A673 (cell line): Measurements from ENCODE around the gene GGA1. TPM values are rescaled to one million over a fixed set of nuclear protein-coding genes. Genes with fewer than 3 reads are reported as not detected.

ENCODE experiments used
- BruUV-seq: library from RNA; stranded (reverse); fragments of 400-500 nt; replicated peaks from 2 replicates; lab custom pipeline; 2021; lab: Mats Ljungman, UMichigan
- CTCF ChIA-PET: fragments of 300-600 bp; sonication (Branson Sonifier 250); formaldehyde crosslinking; loops from one replicate; lab custom pipeline; 2022; ENCODE audit warnings: antibody characterized with exemption; lab: Charles Lee
- POLR2A ChIA-PET: fragments of 300-600 bp; sonication (Branson Sonifier 250); formaldehyde crosslinking; loops from one replicate; lab custom pipeline; 2022; ENCODE audit warnings: antibody characterized with exemption; ENCODE audit not compliant: low non-redundant PET; lab: Charles Lee
- DNase-seq: peaks from one replicate; pipeline ENCODE4 v3.0.0-alpha.2; 2015; ENCODE audit warnings: low spot score
- H3K27ac ChIP-seq: fragments of 200-600 bp; sonication (generic); 2 replicates; pipeline ENCODE4 v1.5.1; 2016; ENCODE audit warnings: mixed run types, low read depth, mild to moderate bottlenecking, mixed read lengths, antibody characterized with exemption, low read length; ENCODE audit not compliant: poor library complexity, severe bottlenecking
- H3K27me3 ChIP-seq: fragments of 200-600 bp; sonication (generic); replicated peaks from 2 replicates; pipeline ENCODE4 v1.6.1; 2017; ENCODE audit warnings: mixed run types, low read depth, mild to moderate bottlenecking, mixed read lengths, antibody characterized with exemption, low read length; ENCODE audit not compliant: insufficient read depth, poor library complexity
- H3K36me3 ChIP-seq: fragments of 200-600 bp; sonication (generic); 2 replicates; pipeline ENCODE4 v1.6.1; 2016; ENCODE audit warnings: mixed run types, mild to moderate bottlenecking, mixed read lengths, antibody characterized with exemption, low read length; ENCODE audit not compliant: insufficient read depth, poor library complexity, severe bottlenecking
- H3K4me1 ChIP-seq: fragments of 200-600 bp; sonication (generic); 2 replicates; pipeline ENCODE4 v1.6.1; 2017; ENCODE audit warnings: mixed run types, mild to moderate bottlenecking, mixed read lengths, antibody characterized with exemption, low read length; ENCODE audit not compliant: insufficient read depth, poor library complexity, severe bottlenecking
- H3K4me3 ChIP-seq: fragments of 200-600 bp; sonication (generic); 2 replicates; pipeline ENCODE4 v1.5.1; 2016; ENCODE audit warnings: low read depth, mixed run types, mild to moderate bottlenecking, mixed read lengths, low read length; ENCODE audit not compliant: poor library complexity, severe bottlenecking
- H3K9me3 ChIP-seq: fragments of 200-600 bp; sonication (generic); 2 replicates; pipeline ENCODE4 v1.6.1; 2016; ENCODE audit warnings: mixed run types, low read depth, mild to moderate bottlenecking, mixed read lengths, antibody characterized with exemption, low read length; ENCODE audit not compliant: poor library complexity, severe bottlenecking
- EZH2 ChIP-seq: fragments of 200-600 bp; sonication (generic); IDR thresholded peaks from 2 replicates; pipeline ENCODE4 v1.6.1; 2017; ENCODE audit warnings: borderline replicate concordance, low read depth, mild to moderate bottlenecking, mixed read lengths, antibody characterized with exemption, low read length; ENCODE audit not compliant: poor library complexity, severe bottlenecking
- intact Hi-C: fragments of 100-400 bp; cut with micrococcal nuclease; formaldehyde crosslinking; loops from one replicate; pipeline ENCODE4 v1.10.0; 2022; ENCODE audit not compliant: unreplicated experiment
- total RNA-seq: library from RNA; stranded (reverse); gene quantifications from 2 replicates; pipeline ENCODE4 v1.2.3, GENCODE V29; 2021
- TF ChIP-seq, protein P1 (sequence below): fragments of 300-800, 200-600 bp; sonication (generic); conservative IDR thresholded peaks from 2 replicates; pipeline ENCODE4 v1.5.1; 2017; ENCODE audit warnings: low read depth, mild to moderate bottlenecking, antibody characterized with exemption, low read length, moderate library complexity, mixed read lengths

The GGA1 gene
- total RNA-seq, 1 experiment from 2014 or later = 74.6 TPM

DNA sequence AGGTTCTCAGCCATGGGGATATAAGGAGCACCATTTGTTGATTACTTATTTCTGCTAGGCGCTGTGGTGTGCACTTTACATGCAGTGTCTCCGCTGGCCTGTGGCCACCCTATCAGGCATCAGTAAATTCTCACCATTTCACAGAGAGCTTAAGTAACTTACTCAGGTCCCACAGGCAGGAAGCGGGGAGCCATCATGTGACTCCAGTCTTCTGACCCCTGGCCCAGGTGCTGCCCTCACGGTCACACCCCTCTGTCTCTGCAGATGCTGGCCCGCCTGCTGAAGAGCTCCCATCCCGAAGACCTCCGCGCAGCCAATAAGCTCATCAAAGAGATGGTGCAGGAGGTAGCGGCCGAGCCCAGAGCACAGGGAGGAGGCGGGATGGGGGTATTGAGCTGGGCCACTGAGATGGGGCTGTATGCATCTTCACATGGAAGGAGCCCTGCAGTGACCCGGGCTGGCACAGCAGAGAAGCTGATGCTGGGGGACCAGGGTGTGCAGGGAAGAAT lies 12.8 kb downstream of the GGA1 start:
- CTCF ChIA-PET = interaction anchor here (0.5 kb wide), 1 partner anchor 276 kb away, joined by 4 read pairs; no protein-coding TSS in a partner anchor
- Histone ChIP-seq H3K36me3 (peaks cover 51% of the 10 kb centered on the region), H3K9me3 (no peaks in the 10 kb centered on the region), H3K4me1 (peaks cover 7% of the 10 kb centered on the region), H3K27me3 (no peaks in the 10 kb centered on the region), H3K4me3 (no peak overlapping the region), H3K27ac (no peak overlapping the region)
- DNase-seq = no peak
- intact Hi-C loops = loop anchor here (5.0 kb wide), 1 partner anchor 171 kb away; no protein-coding TSS in a partner anchor
- POLR2A ChIA-PET = no interaction called here
- TF ChIP-seq EZH2 = no peak
- TF ChIP-seq, protein P1, sequence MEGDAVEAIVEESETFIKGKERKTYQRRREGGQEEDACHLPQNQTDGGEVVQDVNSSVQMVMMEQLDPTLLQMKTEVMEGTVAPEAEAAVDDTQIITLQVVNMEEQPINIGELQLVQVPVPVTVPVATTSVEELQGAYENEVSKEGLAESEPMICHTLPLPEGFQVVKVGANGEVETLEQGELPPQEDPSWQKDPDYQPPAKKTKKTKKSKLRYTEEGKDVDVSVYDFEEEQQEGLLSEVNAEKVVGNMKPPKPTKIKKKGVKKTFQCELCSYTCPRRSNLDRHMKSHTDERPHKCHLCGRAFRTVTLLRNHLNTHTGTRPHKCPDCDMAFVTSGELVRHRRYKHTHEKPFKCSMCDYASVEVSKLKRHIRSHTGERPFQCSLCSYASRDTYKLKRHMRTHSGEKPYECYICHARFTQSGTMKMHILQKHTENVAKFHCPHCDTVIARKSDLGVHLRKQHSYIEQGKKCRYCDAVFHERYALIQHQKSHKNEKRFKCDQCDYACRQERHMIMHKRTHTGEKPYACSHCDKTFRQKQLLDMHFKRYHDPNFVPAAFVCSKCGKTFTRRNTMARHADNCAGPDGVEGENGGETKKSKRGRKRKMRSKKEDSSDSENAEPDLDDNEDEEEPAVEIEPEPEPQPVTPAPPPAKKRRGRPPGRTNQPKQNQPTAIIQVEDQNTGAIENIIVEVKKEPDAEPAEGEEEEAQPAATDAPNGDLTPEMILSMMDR = no peak
- BruUV-seq = no TSS peak

GRCh38 chr22:37623075-37624016 lies 14.7 kb downstream of the GGA1 start:
- BruUV-seq = no TSS peak
- no peak overlapping the region for H3K4me3 ChIP-seq
- intact Hi-C loops = loop anchor here (5.0 kb wide), 1 partner anchor 169 kb away; no protein-coding TSS in a partner anchor
- CTCF ChIA-PET = no interaction called here
- H3K27me3 ChIP-seq = no peaks in the 10 kb centered on the region
- peaks cover 14% of the 10 kb centered on the region for H3K4me1 ChIP-seq
- no peaks in the 10 kb centered on the region for H3K9me3 ChIP-seq
- peak overlapping the region; percentile 58 for H3K27ac ChIP-seq
- H3K36me3 ChIP-seq = peaks cover 34% of the 10 kb centered on the region
- no peak for TF ChIP-seq EZH2
- TF ChIP-seq, protein P1 = peak; percentile 95
- peak; percentile 65 for DNase-seq
- POLR2A ChIA-PET = no interaction called here

DNA sequence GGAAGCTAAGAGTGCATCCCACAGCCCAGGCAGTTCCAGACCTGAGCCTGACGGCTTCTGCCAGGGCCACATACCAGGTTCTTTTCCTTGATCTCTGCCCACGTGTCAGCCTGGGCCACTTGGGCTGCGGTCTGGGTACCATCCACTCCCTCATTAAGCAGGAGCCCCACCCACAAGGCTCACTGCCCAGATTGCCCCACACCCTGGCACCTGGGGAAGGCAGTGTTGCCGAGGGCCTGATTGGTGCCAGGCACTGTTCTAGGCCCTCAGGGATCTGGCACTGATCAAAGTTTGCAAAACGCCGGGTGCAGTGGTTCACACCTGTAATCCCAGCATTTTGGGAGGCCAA lies 15.4 kb downstream of the GGA1 start:
- H3K9me3 ChIP-seq = no peaks in the 10 kb centered on the region
- H3K4me1 ChIP-seq = peaks cover 14% of the 10 kb centered on the region
- H3K27me3 ChIP-seq = no peaks in the 10 kb centered on the region
- ChIA-PET POLR2A (no interaction called here), CTCF (no interaction called here)
- no peak for TF ChIP-seq EZH2
- TF ChIP-seq, protein P1 = no peak
- intact Hi-C loops = loop anchor here (5.0 kb wide), 1 partner anchor 168 kb away; no protein-coding TSS in a partner anchor
- BruUV-seq = no TSS peak
- no peak for DNase-seq
- H3K4me3 ChIP-seq = no peak overlapping the region
- H3K27ac ChIP-seq = peak overlapping the region; percentile 58
- peaks cover 28% of the 10 kb centered on the region for H3K36me3 ChIP-seq
